OCI-LY7 (cell line): Measurements from ENCODE around the gene CHRNA5.

Experiments used
- CTCF ChIP-seq: fragments of 200-600 bp; sonication (generic); conservative IDR thresholded peaks from 2 replicates; pipeline ENCODE4 v1.5.1; 2014; ENCODE audit warnings: mild to moderate bottlenecking, antibody characterized with exemption, low read length, moderate library complexity, mixed read lengths
- EZH2phosphoT487 ChIP-seq: fragments of 200-600 bp; sonication (generic); IDR thresholded peaks from 2 replicates; pipeline ENCODE4 v1.6.1; 2018; ENCODE audit warnings: low read depth, borderline replicate concordance, mild to moderate bottlenecking, mixed run types, antibody characterized with exemption, low read length, moderate library complexity, mixed read lengths

- no peak for TF ChIP-seq CTCF
- no peak for TF ChIP-seq EZH2phosphoT487
Measured at GRCh38 chr15:78603467-78603866, 38.1 kb downstream of the CHRNA5 start.
